ENCODE measurements around the gene PGAM4.
"Not testable (repeated sequence)": the region's sequence is repeated elsewhere in the genome, so short reads cannot be mapped to it uniquely, and the experiment has no call there.

The PGAM4 gene

DNA sequence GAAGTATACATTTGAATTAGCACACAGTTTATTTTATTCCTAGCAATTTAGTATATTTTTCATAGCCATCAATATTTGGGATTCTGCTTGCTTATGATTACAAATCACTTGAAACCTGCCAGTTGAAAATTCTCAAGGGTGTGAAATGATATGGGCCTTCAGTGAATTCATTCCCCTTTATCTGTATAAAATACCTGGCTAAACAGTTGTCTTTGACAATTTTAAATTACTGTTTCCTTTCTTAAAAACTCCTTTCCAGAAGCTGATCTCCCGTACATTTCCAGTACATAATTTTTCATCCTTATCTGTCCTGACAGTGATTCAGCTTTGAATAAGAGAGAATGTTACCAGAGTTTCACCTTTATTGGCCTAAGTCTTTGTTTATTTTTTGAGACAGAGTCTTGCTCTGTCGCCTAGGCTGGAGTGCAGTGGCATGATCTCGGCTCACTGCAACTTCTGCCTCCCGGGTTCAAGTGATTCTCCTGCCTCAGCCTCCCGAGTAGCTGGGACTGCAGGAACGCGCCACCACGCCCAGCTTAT is 45.0 kb downstream of the PGAM4 start:
- DNase-seq = no peak

DNA sequence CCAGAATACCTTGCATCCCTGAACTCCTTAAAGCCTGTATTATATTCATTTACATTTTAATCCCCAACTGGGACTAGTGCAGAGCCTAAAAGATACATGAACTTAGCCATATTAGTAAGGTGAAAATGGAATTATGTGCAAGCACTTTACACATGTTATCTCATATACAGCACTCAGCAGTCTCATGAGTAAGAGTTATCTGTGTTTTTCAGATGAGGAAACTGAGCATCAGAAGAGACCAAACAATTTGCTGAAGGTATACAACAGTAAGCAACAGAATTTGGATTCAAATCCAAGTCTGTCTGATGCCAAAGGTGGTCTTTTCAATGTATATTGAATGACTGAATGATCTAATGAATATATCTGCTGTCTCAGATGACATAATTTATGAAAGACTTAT is 46.7 kb downstream of the PGAM4 start:
- DNase-seq = no peak

DNA sequence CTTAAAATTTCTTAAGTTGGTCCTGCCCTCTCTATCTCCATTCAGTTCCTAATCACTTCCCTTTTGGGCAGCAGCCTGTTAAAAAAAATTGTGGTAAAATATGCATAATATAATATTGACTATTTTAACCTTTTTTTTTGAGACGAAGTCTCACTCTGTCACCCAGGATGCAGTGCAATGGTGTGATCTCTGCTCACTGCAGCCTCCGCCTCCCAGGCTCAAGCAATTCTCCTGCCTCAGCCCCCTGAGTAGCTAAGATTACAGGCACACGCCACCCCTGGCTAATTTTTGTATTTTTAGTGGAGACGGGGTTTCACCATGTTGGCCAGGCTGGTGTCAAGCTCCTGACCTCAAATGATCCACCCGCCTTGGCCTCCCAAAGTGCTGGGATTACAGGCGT is 50.1 kb downstream of the PGAM4 start:
- not testable (repeated sequence) for DNase-seq

DNA sequence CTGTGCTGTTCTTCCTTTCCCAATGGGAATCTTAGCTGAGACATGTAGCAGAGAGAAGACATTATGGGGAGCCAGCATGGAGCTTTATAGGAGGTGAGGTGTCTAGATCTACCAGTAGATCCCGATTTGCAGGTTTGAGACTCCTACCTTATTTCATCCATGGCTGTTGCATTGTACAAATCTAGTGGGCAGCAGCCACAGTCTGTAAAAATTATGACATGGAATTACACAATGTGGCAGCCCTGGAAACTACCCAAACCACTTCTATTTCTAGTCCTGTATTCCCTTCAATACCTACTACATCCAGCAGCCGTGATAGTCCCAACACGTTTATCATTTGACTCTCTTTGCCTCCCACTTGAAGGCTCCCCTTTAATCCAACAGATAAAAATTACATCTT is 50.9 kb downstream of the PGAM4 start:
- DNase-seq = no peak
